HCT116 (cell line): ENCODE data around the gene FAM171A1. TPM values are rescaled to one million over a fixed set of nuclear protein-coding genes. Genes with fewer than 3 reads are reported as not detected.

ENCODE experiments used
- ATAC-seq: fragments of 200-7000 bp; cut with Tn5 transposase; 2 replicates; pipeline ENCODE4 v1.9.1; 2020; ENCODE audit warnings: mild to moderate bottlenecking, moderate library complexity
- BruUV-seq: library from RNA; stranded (reverse); fragments of 400-500 nt; replicated peaks from 2 replicates; lab custom pipeline; 2021; lab: Mats Ljungman, UMichigan
- CTCF ChIA-PET: fragments of 300-600 bp; sonication (Branson Sonifier 250); formaldehyde crosslinking; loops from one replicate; lab custom pipeline; 2021; ENCODE audit warnings: antibody characterized with exemption; lab: Charles Lee
- POLR2A ChIA-PET: fragments of 300-600, 350-600 bp; sonication (Branson Sonifier 250); formaldehyde crosslinking; loops from one replicate; lab custom pipeline; 2021; ENCODE audit warnings: antibody characterized with exemption; lab: Charles Lee
- RAD21 ChIA-PET, 2 experiments: fragments of 300-600 bp; sonication (Branson Sonifier 250); formaldehyde crosslinking; loops; one replicate each; lab custom pipeline; 2023; ENCODE audit warnings: low total read pairs in 2 of 2; ENCODE audit not compliant: uncharacterized antibody in 2 of 2, unreplicated experiment in 2 of 2, low non-redundant PET in 1 of 2; lab: Charles Lee
- DNase-seq: peaks from one replicate; pipeline ENCODE4 v3.0.0-alpha.2; 2010; ENCODE audit warnings: low read depth, low spot score
- H2AFZ ChIP-seq: fragments of 200-600 bp; shearing (Covaris generic), sonication (generic); 2 replicates; pipeline ENCODE4 v1.6.1; 2017; ENCODE audit warnings: low read depth, mixed run types, mixed read lengths, antibody characterized with exemption, low read length; ENCODE audit not compliant: poor library complexity, severe bottlenecking
- H3K27ac ChIP-seq: 2 replicates; pipeline ENCODE4 v1.5.1; 2012; ENCODE audit warnings: low read depth, low read length
- H3K27me3 ChIP-seq: fragments of 200-600 bp; sonication (generic); 2 replicates; pipeline ENCODE4 v1.6.1; 2016; ENCODE audit warnings: mixed run types, low read length, mixed read lengths; ENCODE audit not compliant: insufficient read depth
- H3K36me3 ChIP-seq, 2 experiments: fragments of 200-500 bp in 1 of 2; fragments of 200-600 bp in 1 of 2; sonication (Bioruptor generic) in 1 of 2; sonication (generic) in 1 of 2; 2 replicates each; pipeline versions ENCODE4 v1.5.1 to v1.6.1; 2014 to 2016; ENCODE audit warnings: low read length in 2 of 2, inconsistent platforms in 1 of 2, mixed read lengths in 1 of 2, mixed run types in 1 of 2; ENCODE audit not compliant: insufficient read depth in 2 of 2, control insufficient read depth in 1 of 2
- H3K4me1 ChIP-seq, 2 experiments: fragments of 200-600 bp in 1 of 2; sonication (generic) in 1 of 2; 2 replicates each; pipeline versions ENCODE4 v1.5.1 to v1.6.1; 2012 to 2017; ENCODE audit warnings: low read length in 2 of 2, inconsistent platforms in 1 of 2, mild to moderate bottlenecking in 1 of 2, mixed read lengths in 1 of 2, mixed run types in 1 of 2, moderate library complexity in 1 of 2; ENCODE audit not compliant: insufficient read depth in 2 of 2, control insufficient read depth in 1 of 2
- H3K4me2 ChIP-seq: fragments of 200-600 bp; sonication (generic); 2 replicates; pipeline ENCODE4 v1.6.1; 2017; ENCODE audit warnings: mixed run types, low read length, mixed read lengths
- H3K4me3 ChIP-seq, 2 experiments: fragments of 200-600 bp in 1 of 2; sonication (generic) in 1 of 2; replicated peaks in 1 of 2; 2 replicates each; pipeline ENCODE4 v1.5.1; 2011 to 2016; ENCODE audit warnings: low read length in 2 of 2, control low read depth in 1 of 2, low read depth in 1 of 2, mild to moderate bottlenecking in 1 of 2, mixed read lengths in 1 of 2, mixed run types in 1 of 2
- H3K79me2 ChIP-seq: fragments of 200-600 bp; sonication (generic); 2 replicates; pipeline ENCODE4 v1.6.1; 2017; ENCODE audit warnings: mild to moderate bottlenecking, mixed run types, low read length, moderate library complexity, mixed read lengths; ENCODE audit not compliant: insufficient read depth
- H3K9ac ChIP-seq: fragments of 200-600 bp; sonication (generic); 2 replicates; pipeline ENCODE4 v1.6.1; 2016; ENCODE audit warnings: low read length, mixed read lengths
- H3K9me2 ChIP-seq: fragments of 200-600 bp; sonication (generic), shearing (Covaris generic); 2 replicates; pipeline ENCODE4 v1.6.1; 2017; ENCODE audit warnings: mixed run types, mild to moderate bottlenecking, moderate library complexity; ENCODE audit not compliant: insufficient read depth
- H3K9me3 ChIP-seq, 2 experiments: fragments of 200-500 bp in 1 of 2; fragments of 200-600 bp in 1 of 2; sonication (Bioruptor generic) in 1 of 2; sonication (generic) in 1 of 2; 2 replicates each; pipeline ENCODE4 v1.6.1; 2014 to 2017; ENCODE audit warnings: low read length in 2 of 2, mixed read lengths in 2 of 2, inconsistent platforms in 1 of 2, low read depth in 1 of 2, mild to moderate bottlenecking in 1 of 2, mixed run types in 1 of 2, moderate library complexity in 1 of 2; ENCODE audit not compliant: control insufficient read depth in 1 of 2, insufficient read depth in 1 of 2
- H4K20me1 ChIP-seq: fragments of 200-600 bp; sonication (generic), shearing (Covaris generic); 2 replicates; pipeline ENCODE4 v1.6.1; 2017; ENCODE audit warnings: mixed run types, mild to moderate bottlenecking, moderate library complexity; ENCODE audit not compliant: insufficient read depth
- CEBPB ChIP-seq: IDR thresholded peaks from 2 replicates; pipeline ENCODE4 v1.6.1; 2012; ENCODE audit warnings: low read depth
- EZH2phosphoT487 ChIP-seq: fragments of 200-600 bp; IDR thresholded peaks from 2 replicates; pipeline ENCODE4 v1.6.1; 2018; ENCODE audit warnings: antibody characterized with exemption, borderline replicate concordance
- FOSL1 ChIP-seq: IDR thresholded peaks from 2 replicates; pipeline ENCODE4 v1.6.1; 2012; ENCODE audit warnings: low read depth
- REST ChIP-seq: IDR thresholded peaks from 2 replicates; pipeline ENCODE4 v1.6.1; 2012; ENCODE audit warnings: low read depth
- SRF ChIP-seq: IDR thresholded peaks from 2 replicates; pipeline ENCODE4 v1.6.1; 2012; ENCODE audit warnings: low read depth
- TCF7L2 ChIP-seq: IDR thresholded peaks from 2 replicates; pipeline ENCODE4 v1.7.0; 2011; ENCODE audit warnings: borderline replicate concordance, inconsistent platforms; ENCODE audit not compliant: insufficient read depth, insufficient read length; ENCODE audit errors: extremely low read depth
- ZBTB33 ChIP-seq: IDR thresholded peaks from 2 replicates; pipeline ENCODE4 v1.6.1; 2011; ENCODE audit warnings: mild to moderate bottlenecking, low read length, moderate library complexity; ENCODE audit not compliant: insufficient replicate concordance; ENCODE audit errors: extremely low read depth
- ZNF274 ChIP-seq: fragments of 200-500 bp; sonication (Bioruptor generic); IDR thresholded peaks from 2 replicates; pipeline ENCODE4 v1.6.1; 2014; ENCODE audit warnings: mild to moderate bottlenecking, low read depth, low read length, inconsistent platforms
- intact Hi-C: fragments of 100-400 bp; cut with micrococcal nuclease; formaldehyde crosslinking; loops from 2 replicates; pipeline ENCODE4 v1.10.0; 2022
- total RNA-seq: library from RNA; stranded (reverse); gene quantifications from one replicate; pipeline ENCODE4 v1.2.1, GENCODE V29; 2021; ENCODE audit not compliant: unreplicated experiment

Gene FAM171A1
- total RNA-seq, 1 experiment from 2014 or later = 32.5 TPM

- ChIA-PET CTCF (no interaction called here), RAD21 (no interaction called here), POLR2A (no interaction called here)
- intact Hi-C loops = no loop called here
- Histone ChIP-seq H3K27me3 (no peaks in the 10 kb centered on the region), H3K4me3 (no peak overlapping the region), H4K20me1 (no peaks in the 10 kb centered on the region), H3K36me3 (no peaks in the 10 kb centered on the region), H3K9me3 (no peaks in the 10 kb centered on the region), H3K27ac (no peak overlapping the region), H3K9ac (no peak overlapping the region), H3K4me1 (peaks cover 22 to 36% of the 10 kb centered on the region in 2 experiments), H3K4me2 (no peak overlapping the region), H3K79me2 (peaks cover 55% of the 10 kb centered on the region), H2AFZ (no peak overlapping the region), H3K9me2 (no peaks in the 10 kb centered on the region)
- BruUV-seq = no TSS peak
- TF ChIP-seq ZBTB33 (no peak), FOSL1 (no peak), TCF7L2 (no peak), REST (no peak), ZNF274 (no peak), SRF (no peak), CEBPB (no peak), EZH2phosphoT487 (no peak)
- no peak for DNase-seq
- no peak for ATAC-seq
Observed at GRCh38 chr10:15324611-15325010, 46.5 kb downstream of the FAM171A1 start.
